Left ventricle myocardium inferior (tissue), 1 donor: ENCODE data around the gene PRAMEF20. TPM values are rescaled to one million over a fixed set of nuclear protein-coding genes. Genes with fewer than 3 reads are reported as not detected.

ENCODE experiments used
- DNase-seq: peaks from one replicate; pipeline ENCODE4 v3.0.0-alpha.2; 2020
- H3K27ac ChIP-seq: fragments of 200-600 bp; replicated peaks from 2 replicates; pipeline ENCODE4 v1.8.0; 2021
- H3K27me3 ChIP-seq: fragments of 200-600 bp; 2 replicates; pipeline ENCODE4 v1.8.0; 2021; ENCODE audit warnings: low read depth
- H3K36me3 ChIP-seq: fragments of 200-600 bp; 2 replicates; pipeline ENCODE4 v1.8.0; 2021
- H3K4me1 ChIP-seq: fragments of 200-600 bp; 2 replicates; pipeline ENCODE4 v1.8.0; 2021
- H3K4me3 ChIP-seq: fragments of 200-600 bp; 2 replicates; pipeline ENCODE4 v1.8.0; 2021; ENCODE audit warnings: mild to moderate bottlenecking, moderate library complexity
- H3K9me3 ChIP-seq: fragments of 200-600 bp; replicated peaks from 2 replicates; pipeline ENCODE4 v1.8.0; 2021
- CTCF ChIP-seq: fragments of 200-600 bp; IDR thresholded peaks from 2 replicates; pipeline ENCODE4 v1.8.0; 2021; ENCODE audit warnings: antibody characterized with exemption, mild to moderate bottlenecking, borderline replicate concordance
- intact Hi-C: fragments of 100-400 bp; cut with micrococcal nuclease; formaldehyde crosslinking; loops from one replicate; pipeline ENCODE4 v1.11.0; 2022
- total RNA-seq: library from RNA; stranded (reverse); fragmentation: NEBNext Ultra II Directional; extraction: Animal tissue kit (Norgen Biotek cat#: 25700); gene quantifications from one replicate; pipeline ENCODE4 v1.2.1, GENCODE V29; 2021
- donor health status: DM: no; HTN: yes; CAD: no; lungs with severe emphysema.

PRAMEF20 gene
- total RNA-seq, 1 donor from 2014 or later = not detected

GRCh38 chr1:13462682-13463081 lies 52.4 kb downstream of the PRAMEF20 start:
- no peaks in the 10 kb centered on the region for H3K36me3 ChIP-seq
- H3K4me3 ChIP-seq = no peak overlapping the region
- no peaks in the 10 kb centered on the region for H3K4me1 ChIP-seq
- peaks cover 32% of the 10 kb centered on the region for H3K27me3 ChIP-seq
- no peaks in the 10 kb centered on the region for H3K9me3 ChIP-seq
- TF ChIP-seq CTCF = no peak
- intact Hi-C loops = no loop called here
- no peak for DNase-seq
- no peak overlapping the region for H3K27ac ChIP-seq

GRCh38 chr1:13465515-13465914 lies 55.3 kb downstream of the PRAMEF20 start:
- no peak overlapping the region for H3K27ac ChIP-seq
- peaks cover 25% of the 10 kb centered on the region for H3K27me3 ChIP-seq
- H3K9me3 ChIP-seq = no peaks in the 10 kb centered on the region
- H3K4me1 ChIP-seq = no peaks in the 10 kb centered on the region
- TF ChIP-seq CTCF = no peak
- intact Hi-C loops = no loop called here
- no peaks in the 10 kb centered on the region for H3K36me3 ChIP-seq
- DNase-seq = no peak
- no peak overlapping the region for H3K4me3 ChIP-seq

GRCh38 chr1:13469343-13469742 lies 59.1 kb downstream of the PRAMEF20 start:
- peak; percentile 18 for DNase-seq
- no peak overlapping the region for H3K27ac ChIP-seq
- no peaks in the 10 kb centered on the region for H3K4me1 ChIP-seq
- peaks cover 8% of the 10 kb centered on the region for H3K27me3 ChIP-seq
- TF ChIP-seq CTCF = peak; percentile 49
- intact Hi-C loops = no loop called here
- no peak overlapping the region for H3K4me3 ChIP-seq
- H3K36me3 ChIP-seq = no peaks in the 10 kb centered on the region
- no peaks in the 10 kb centered on the region for H3K9me3 ChIP-seq

Other genes with a start within 250 kb of the PRAMEF20 start
- not detected for gene HNRNPCL4, start 244.8 kb upstream of the PRAMEF20 start, total RNA-seq
- gene PRAMEF9, start 238.6 kb upstream of the PRAMEF20 start, total RNA-seq = not detected
- not detected for gene PRAMEF13, start 209.0 kb upstream of the PRAMEF20 start, total RNA-seq
- not detected for gene PRAMEF18, start 184.3 kb upstream of the PRAMEF20 start, total RNA-seq
- not detected for gene PRAMEF5, start 156.3 kb upstream of the PRAMEF20 start, total RNA-seq
- not detected for gene PRAMEF8, start 125.3 kb upstream of the PRAMEF20 start, total RNA-seq
- not detected for gene PRAMEF33, start 106.9 kb upstream of the PRAMEF20 start, total RNA-seq
- not detected for gene PRAMEF15, start 94.9 kb upstream of the PRAMEF20 start, total RNA-seq
- gene PRAMEF14, start 63.3 kb upstream of the PRAMEF20 start, total RNA-seq = not detected
- not detected for gene PRAMEF19, start 38.5 kb upstream of the PRAMEF20 start, total RNA-seq
- gene PRAMEF17, start 20.8 kb upstream of the PRAMEF20 start, total RNA-seq = not detected
- gene LRRC38, start 103.6 kb downstream of the PRAMEF20 start, total RNA-seq = 0.30 TPM
- gene PDPN, start 173.4 kb downstream of the PRAMEF20 start, total RNA-seq = 16.7 TPM